Stomach (tissue), 4 donors: ENCODE measurements around the gene CDKL4.

Experiments
- EP300 ChIP-seq: sonication (generic); formaldehyde crosslinking; IDR thresholded peaks from one replicate; pipeline ENCODE4 v1.6.1; 2017; ENCODE audit warnings: antibody characterized with exemption
- POLR2A ChIP-seq, 4 donors: fragments of 450-650 bp; IDR thresholded peaks; one replicate each; pipeline ENCODE4 v1.6.1; 2016; ENCODE audit warnings: antibody characterized with exemption in 4 of 4, control low read depth in 2 of 4, mild to moderate bottlenecking in 1 of 4, moderate library complexity in 1 of 4
- TF ChIP-seq, protein P1 (sequence below), 7 experiments: fragments of 450-650 bp in 4 of 7; fragments of 200-600 bp in 3 of 7; sonication (generic) in 3 of 7; IDR thresholded peaks; one replicate each; pipeline ENCODE4 v1.5.1; 2016 to 2019; ENCODE audit warnings: antibody characterized with exemption in 7 of 7, control low read depth in 2 of 7, mild to moderate bottlenecking in 1 of 7

DNA sequence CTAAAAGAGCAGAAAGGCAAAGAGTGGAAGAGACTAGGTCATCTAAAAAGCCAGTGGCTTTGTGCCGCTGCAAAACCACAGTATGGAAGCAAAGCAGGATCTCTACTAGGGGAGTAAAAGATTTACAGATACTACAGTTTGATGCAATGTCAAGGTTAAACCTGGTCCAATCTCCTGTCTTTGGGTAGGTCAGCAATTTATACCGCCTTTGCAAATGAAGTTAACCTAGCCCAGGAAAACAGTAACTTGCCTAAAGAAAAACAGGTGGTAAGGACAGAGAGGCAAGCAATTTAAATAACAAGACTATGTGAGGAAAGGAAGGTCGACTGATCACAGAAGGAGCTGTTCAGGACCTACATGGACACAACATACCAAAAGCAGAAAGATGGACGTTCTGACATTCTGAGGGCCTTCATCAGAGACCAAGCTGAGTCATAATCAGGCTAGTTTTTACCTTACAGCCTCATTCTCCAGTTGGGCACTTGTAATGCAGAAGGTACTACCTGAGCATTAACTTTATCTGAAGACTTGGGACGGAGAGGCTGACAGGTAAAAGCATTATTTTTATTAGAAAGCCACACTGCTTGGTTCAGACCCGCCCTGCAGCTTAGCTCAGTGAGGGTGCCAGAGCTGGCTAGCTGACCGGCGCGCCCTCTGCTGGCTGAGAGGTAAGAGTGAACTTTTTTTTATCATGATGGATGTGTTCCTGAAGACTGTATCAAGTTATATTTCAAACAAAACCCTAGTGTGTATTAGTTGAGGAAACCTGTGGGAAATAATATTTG lies 15.9 kb downstream of the CDKL4 start:
- TF ChIP-seq POLR2A (IDR thresholded peaks at IDR 0.05) (no peak), EP300 (no peak)
- TF ChIP-seq, protein P1, sequence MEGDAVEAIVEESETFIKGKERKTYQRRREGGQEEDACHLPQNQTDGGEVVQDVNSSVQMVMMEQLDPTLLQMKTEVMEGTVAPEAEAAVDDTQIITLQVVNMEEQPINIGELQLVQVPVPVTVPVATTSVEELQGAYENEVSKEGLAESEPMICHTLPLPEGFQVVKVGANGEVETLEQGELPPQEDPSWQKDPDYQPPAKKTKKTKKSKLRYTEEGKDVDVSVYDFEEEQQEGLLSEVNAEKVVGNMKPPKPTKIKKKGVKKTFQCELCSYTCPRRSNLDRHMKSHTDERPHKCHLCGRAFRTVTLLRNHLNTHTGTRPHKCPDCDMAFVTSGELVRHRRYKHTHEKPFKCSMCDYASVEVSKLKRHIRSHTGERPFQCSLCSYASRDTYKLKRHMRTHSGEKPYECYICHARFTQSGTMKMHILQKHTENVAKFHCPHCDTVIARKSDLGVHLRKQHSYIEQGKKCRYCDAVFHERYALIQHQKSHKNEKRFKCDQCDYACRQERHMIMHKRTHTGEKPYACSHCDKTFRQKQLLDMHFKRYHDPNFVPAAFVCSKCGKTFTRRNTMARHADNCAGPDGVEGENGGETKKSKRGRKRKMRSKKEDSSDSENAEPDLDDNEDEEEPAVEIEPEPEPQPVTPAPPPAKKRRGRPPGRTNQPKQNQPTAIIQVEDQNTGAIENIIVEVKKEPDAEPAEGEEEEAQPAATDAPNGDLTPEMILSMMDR (IDR thresholded peaks at IDR 0.05), result peak in 5 of 7 experiments; percentile 49 to 87 (median 81)
